Right cardiac atrium (tissue), 5 donors: ENCODE measurements around the gene ELK1. TPM values are rescaled to one million over a fixed set of nuclear protein-coding genes. Genes with fewer than 3 reads are reported as not detected.
"Not testable (repeated sequence)": the region's sequence is repeated elsewhere in the genome, so short reads cannot be mapped to it uniquely, and the experiment has no call there.

Source experiments
- ATAC-seq, 2 donors: fragments of 200-7000 bp; cut with Tn5 transposase; one replicate each; pipeline versions ENCODE4 v1.8.0 to v1.9.1; 2020; ENCODE audit warnings: moderate library complexity in 2 of 2, mild to moderate bottlenecking in 1 of 2
- DNase-seq, 3 donors: peaks; one replicate each; pipeline ENCODE4 v3.0.0-alpha.2; 2020
- H3K27ac ChIP-seq: one replicate; pipeline ENCODE4 v1.5.1; 2013; ENCODE audit warnings: mild to moderate bottlenecking, low read length, control low read depth, moderate library complexity
- H3K27me3 ChIP-seq: one replicate; pipeline ENCODE4 v1.6.1; 2013; ENCODE audit not compliant: control insufficient read depth, insufficient read depth
- H3K4me1 ChIP-seq: one replicate; pipeline ENCODE4 v1.6.1; 2013; ENCODE audit warnings: low read length; ENCODE audit not compliant: control insufficient read depth, insufficient read depth
- H3K4me3 ChIP-seq: one replicate; pipeline ENCODE4 v1.5.1; 2013; ENCODE audit warnings: low read length, control low read depth
- H3K9me3 ChIP-seq: one replicate; pipeline ENCODE4 v1.6.1; 2013; ENCODE audit warnings: low read length; ENCODE audit not compliant: control insufficient read depth
- WGBS: extraction: QIAGEN DNeasy Blood & Tissue Kit; methylation state at CpG from one replicate; pipeline ENCODE4 v1.1.7; 2013; 5-methylcytosine and 5-hydroxymethylcytosine counted together
- intact Hi-C, 4 donors: fragments of 100-400 bp; cut with DNase I; formaldehyde crosslinking; loops; one replicate each; pipeline versions ENCODE4 v1.11.0 to v1.14.0; 2022 to 2023
- polyA plus RNA-seq: library from polyadenylated mRNA; stranded (reverse); fragments of 200-250 nt; gene quantifications from one replicate; pipeline ENCODE4 v1.2.3, GENCODE V29; 2013
- total RNA-seq, 4 donors: library from RNA; stranded (reverse); fragmentation: NEBNext Ultra II Directional; extraction: Animal tissue kit (Norgen Biotek cat#: 25700); gene quantifications; one replicate each; pipeline ENCODE4 v1.2.1, GENCODE V29; 2021
- donor health status: healthy with polysubstance abuse.
- donor health status: DM: no; HTN: yes; CAD: no.
- donor health status: DM: no; HTN: no; CAD: no.
- donor health status: DM: no; HTN: yes; CAD: no; lungs with severe emphysema.
- donor health status: DM: yes; HTN: yes; CAD: no.

ELK1 gene
- total and polyA plus RNA-seq, 5 donors = 16.7 to 32.3 (median 24.3) TPM

DNA sequence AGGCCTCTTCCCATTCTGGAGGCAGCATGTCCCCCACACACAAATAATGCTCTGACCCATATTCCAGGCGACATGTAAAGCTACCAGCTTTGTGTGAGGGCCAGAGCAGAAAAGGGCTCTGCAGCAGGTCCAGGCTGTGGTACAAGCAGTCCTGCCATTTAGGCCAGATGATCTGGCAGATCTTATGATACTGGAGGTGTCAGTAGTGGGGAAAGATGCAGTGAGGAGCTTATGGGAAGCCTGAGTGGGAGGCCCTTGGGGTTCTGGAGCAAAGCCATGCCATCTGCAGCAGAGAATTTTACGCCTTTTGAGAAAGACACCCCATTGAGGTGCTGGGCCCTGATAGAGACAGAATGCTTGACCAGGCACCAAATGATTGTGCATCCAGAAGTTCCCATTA lies 38.4 kb downstream of the ELK1 start:
- WGBS = 86% methylated on average over 2 of the region's 2 CpGs
- no peaks in the 10 kb centered on the region for H3K9me3 ChIP-seq
- ATAC-seq (no peak), DNase-seq (no peak)
- no peaks in the 10 kb centered on the region for H3K27me3 ChIP-seq
- H3K4me3 ChIP-seq = no peak overlapping the region
- H3K4me1 ChIP-seq = no peaks in the 10 kb centered on the region
- intact Hi-C loops = no loop called here
- no peak overlapping the region for H3K27ac ChIP-seq

GRCh38 chrX:47611489-47611888 lies 38.9 kb downstream of the ELK1 start:
- DNase-seq = no peak
- whole genome bisulfite sequencing = 96% methylated on average over 2 of the region's 2 CpGs
- Histone ChIP-seq H3K4me3 (no peak overlapping the region), H3K27me3 (no peaks in the 10 kb centered on the region), H3K27ac (no peak overlapping the region), H3K4me1 (no peaks in the 10 kb centered on the region), H3K9me3 (no peaks in the 10 kb centered on the region)
- intact Hi-C loops = no loop called here
- no peak for ATAC-seq

DNA sequence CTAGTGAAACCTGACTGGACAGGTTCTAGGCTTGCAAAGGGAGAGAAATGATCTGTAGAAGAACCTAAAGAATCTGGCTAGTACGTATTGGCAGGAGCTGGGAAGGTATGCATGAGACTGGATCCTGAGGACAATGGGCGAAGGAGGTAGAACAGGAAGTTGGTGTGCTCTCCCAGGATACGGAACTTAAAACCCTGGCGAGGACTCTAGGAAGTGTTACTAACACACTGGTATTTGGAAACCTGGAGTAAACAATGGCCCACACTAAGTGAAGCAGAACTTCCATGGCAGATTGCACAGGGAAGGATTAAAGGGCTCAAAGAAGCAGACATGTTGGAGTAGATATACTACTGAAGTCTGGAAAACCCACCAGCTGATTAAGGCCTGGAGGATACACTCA lies 39.9 kb downstream of the ELK1 start:
- H3K27me3 ChIP-seq = no peaks in the 10 kb centered on the region
- H3K9me3 ChIP-seq = no peaks in the 10 kb centered on the region
- no peak for ATAC-seq
- no peak for DNase-seq
- no peaks in the 10 kb centered on the region for H3K4me1 ChIP-seq
- no peak overlapping the region for H3K4me3 ChIP-seq
- WGBS = 68% methylated on average over 4 of the region's 4 CpGs
- H3K27ac ChIP-seq = no peak overlapping the region
- intact Hi-C loops = no loop called here

DNA sequence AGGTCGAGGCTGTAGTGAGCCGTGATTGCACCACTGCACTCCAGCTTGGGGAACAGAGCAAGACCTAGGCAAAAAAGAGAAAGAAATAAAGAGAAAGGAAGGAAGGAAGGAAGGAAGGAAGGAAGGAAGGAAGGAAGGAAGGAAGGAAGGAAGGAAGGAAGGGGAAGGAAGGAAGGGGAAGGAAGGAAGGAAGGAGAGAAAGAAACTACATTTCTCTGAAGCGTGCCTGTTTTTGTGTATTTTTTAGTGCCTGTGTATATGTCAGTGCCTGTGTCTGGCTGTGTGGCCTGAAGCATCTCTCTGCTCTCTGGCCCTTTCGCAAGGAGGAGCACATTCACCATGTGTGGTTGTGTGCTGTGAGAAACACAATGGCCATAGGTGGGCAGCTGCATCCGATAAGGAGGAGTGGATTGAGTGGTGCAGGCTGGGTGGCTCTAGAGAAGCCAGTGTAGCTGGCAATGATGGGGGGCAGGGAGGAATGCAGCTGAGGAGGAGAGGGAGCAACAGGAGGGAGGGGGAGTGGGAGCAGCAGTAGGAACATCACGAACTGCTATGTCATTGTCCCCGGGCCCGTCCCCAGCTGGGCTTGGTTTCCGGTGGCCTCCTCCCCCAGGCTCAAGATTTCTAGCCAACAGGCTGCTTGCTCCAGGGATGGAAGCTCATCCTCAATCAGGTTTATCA lies 42.1 kb downstream of the ELK1 start:
- 47% methylated on average over 9 of the region's 9 CpGs for whole genome bisulfite sequencing
- H3K27me3 ChIP-seq = no peaks in the 10 kb centered on the region
- H3K4me1 ChIP-seq = no peaks in the 10 kb centered on the region
- H3K9me3 ChIP-seq = no peaks in the 10 kb centered on the region
- no peak overlapping the region for H3K27ac ChIP-seq
- no peak for ATAC-seq
- intact Hi-C loops = no loop called here
- H3K4me3 ChIP-seq = no peak overlapping the region
- DNase-seq = no peak

DNA sequence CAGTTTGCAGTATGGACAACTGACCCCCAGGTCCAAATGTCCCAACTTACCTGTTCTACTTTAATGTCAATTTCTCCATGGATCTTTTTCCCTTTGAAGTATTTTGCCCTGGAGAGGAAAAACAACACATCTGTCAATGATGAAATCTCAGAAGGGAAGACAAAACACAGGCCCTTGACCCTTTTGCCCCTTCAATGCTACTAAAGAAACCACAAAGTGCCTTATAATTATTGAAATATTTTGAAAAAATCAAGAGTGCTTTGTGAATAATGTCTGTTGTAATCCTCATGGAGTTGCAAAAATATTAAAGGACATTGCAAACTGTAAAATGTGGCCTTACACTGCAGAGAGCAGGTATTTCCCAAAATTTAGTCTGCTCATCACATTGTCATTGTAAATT lies 43.3 kb downstream of the ELK1 start:
- Histone ChIP-seq H3K4me1 (no peaks in the 10 kb centered on the region), H3K27ac (no peak overlapping the region), H3K4me3 (no peak overlapping the region), H3K9me3 (no peaks in the 10 kb centered on the region), H3K27me3 (no peaks in the 10 kb centered on the region)
- ATAC-seq (no peak), DNase-seq (no peak)
- intact Hi-C loops = no loop called here

- no peaks in the 10 kb centered on the region for H3K27me3 ChIP-seq
- intact Hi-C loops = no loop called here
- H3K4me1 ChIP-seq = no peaks in the 10 kb centered on the region
- no peak overlapping the region for H3K27ac ChIP-seq
- DNase-seq = no peak
- H3K9me3 ChIP-seq = no peaks in the 10 kb centered on the region
- 72% methylated on average over 9 of the region's 9 CpGs for WGBS
- H3K4me3 ChIP-seq = no peak overlapping the region
- no peak for ATAC-seq
These were observed 45.3 kb downstream of the ELK1 start for GRCh38 chrX:47605024-47605423.

- H3K4me3 ChIP-seq, H3K9me3 ChIP-seq, H3K4me1 ChIP-seq, intact Hi-C loops, ATAC-seq, H3K27me3 ChIP-seq, DNase-seq, H3K27ac ChIP-seq: not testable (repeated sequence)
- WGBS = 94% methylated on average over 4 of the region's 4 CpGs
These were observed 47.2 kb downstream of the ELK1 start for GRCh38 chrX:47603125-47603524.

GRCh38 chrX:47597222-47597621 lies 53.1 kb downstream of the ELK1 start:
- no peaks in the 10 kb centered on the region for H3K9me3 ChIP-seq
- 98% methylated on average over 3 of the region's 3 CpGs for WGBS
- H3K4me1 ChIP-seq = no peaks in the 10 kb centered on the region
- no peak overlapping the region for H3K27ac ChIP-seq
- H3K4me3 ChIP-seq = no peak overlapping the region
- intact Hi-C loops = no loop called here
- no peaks in the 10 kb centered on the region for H3K27me3 ChIP-seq
- ATAC-seq (no peak), DNase-seq (no peak)

DNA sequence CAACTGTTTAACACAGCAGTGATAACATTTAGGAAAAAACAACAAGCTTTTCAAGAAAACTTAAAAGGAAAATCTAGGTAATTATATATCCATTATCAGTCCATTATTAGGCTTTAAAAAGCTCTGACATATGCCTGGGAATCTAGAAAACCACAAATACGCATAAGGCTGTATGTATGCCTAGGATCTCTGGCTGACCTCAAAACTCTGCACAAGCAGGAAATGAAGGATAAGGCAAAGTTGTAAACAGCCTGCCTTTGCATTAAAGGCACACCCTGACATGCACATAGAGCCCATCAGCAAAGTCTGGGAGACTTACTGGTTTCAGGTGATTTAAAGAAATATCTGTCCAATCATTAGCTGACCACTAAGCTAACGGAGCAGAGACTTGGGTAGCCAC lies 54.1 kb downstream of the ELK1 start:
- WGBS = 64% methylated on average over 2 of the region's 2 CpGs
- H3K9me3 ChIP-seq = no peaks in the 10 kb centered on the region
- no peak for ATAC-seq
- DNase-seq = no peak
- intact Hi-C loops = no loop called here
- peak overlapping the region; percentile 75 for H3K27ac ChIP-seq
- no peaks in the 10 kb centered on the region for H3K4me1 ChIP-seq
- no peak overlapping the region for H3K4me3 ChIP-seq
- H3K27me3 ChIP-seq = no peaks in the 10 kb centered on the region

DNA sequence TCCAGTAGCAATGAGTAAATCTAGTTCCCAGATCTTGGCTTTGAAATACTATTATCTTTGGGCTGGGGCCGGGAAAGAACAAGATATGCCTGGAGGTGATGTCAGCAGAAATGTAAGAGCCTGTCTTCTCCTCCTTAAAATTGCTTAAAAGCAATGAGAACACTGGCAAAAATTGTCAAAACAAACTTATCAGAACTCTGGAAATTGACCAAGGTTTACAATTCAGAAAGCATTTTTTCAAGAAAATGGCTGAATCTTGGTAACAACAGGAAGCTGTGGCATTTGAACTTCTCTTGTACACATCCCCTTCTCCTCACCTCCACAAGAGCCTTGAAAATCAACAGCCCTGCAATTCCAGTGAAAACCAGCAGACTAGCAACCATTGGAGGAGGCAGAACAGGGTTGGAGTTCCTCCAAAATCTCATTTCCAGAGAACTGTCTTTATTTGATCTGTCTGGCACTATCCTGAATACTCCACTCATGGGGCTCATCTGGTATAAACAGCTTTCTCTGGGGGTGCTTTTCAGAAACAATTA lies 54.6 kb downstream of the ELK1 start:
- Histone ChIP-seq H3K9me3 (no peaks in the 10 kb centered on the region), H3K27ac (no peak overlapping the region), H3K4me1 (no peaks in the 10 kb centered on the region), H3K27me3 (no peaks in the 10 kb centered on the region), H3K4me3 (no peak overlapping the region)
- DNase-seq = no peak
- 3% methylated on average over 1 of the region's 1 CpG for WGBS
- intact Hi-C loops = no loop called here
- ATAC-seq = peak; percentile 91 to 95

GRCh38 chrX:47593522-47593921 lies 56.8 kb downstream of the ELK1 start:
- Histone ChIP-seq H3K27ac (no peak overlapping the region), H3K4me3 (no peak overlapping the region), H3K27me3 (no peaks in the 10 kb centered on the region), H3K9me3 (no peaks in the 10 kb centered on the region), H3K4me1 (no peaks in the 10 kb centered on the region)
- intact Hi-C loops = no loop called here
- ATAC-seq = no peak
- DNase-seq = no peak
- 78% methylated on average over 4 of the region's 4 CpGs for WGBS

DNA sequence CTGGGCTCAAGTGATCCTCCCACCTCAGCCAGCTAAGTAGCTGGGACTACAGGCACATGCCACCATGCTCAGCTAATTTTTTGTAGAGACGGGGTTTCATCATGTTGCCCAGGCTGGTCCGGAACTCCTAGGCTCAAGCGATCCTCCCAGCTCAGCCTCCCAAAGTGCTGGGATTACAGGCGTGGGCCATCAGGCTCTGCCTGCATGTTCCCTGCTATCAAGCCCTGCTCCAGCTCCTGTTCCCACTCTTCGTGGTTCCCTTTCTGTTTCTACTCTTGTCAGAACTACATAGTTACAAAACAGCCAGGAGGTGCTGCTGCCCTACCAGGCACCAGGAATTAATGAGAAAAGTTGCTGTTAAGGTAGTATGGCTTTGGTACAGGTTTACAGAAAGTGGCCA lies 59.4 kb downstream of the ELK1 start:
- H3K27ac ChIP-seq = no peak overlapping the region
- 82% methylated on average over 5 of the region's 5 CpGs for WGBS
- H3K4me1 ChIP-seq = no peaks in the 10 kb centered on the region
- H3K4me3 ChIP-seq = no peak overlapping the region
- intact Hi-C loops = no loop called here
- H3K27me3 ChIP-seq = no peaks in the 10 kb centered on the region
- DNase-seq = no peak
- ATAC-seq = no peak
- no peaks in the 10 kb centered on the region for H3K9me3 ChIP-seq
